HG03045 (cell line): ENCODE data around the gene PRODH2.
"Not testable (repeated sequence)": the region's sequence is repeated elsewhere in the genome, so short reads cannot be mapped to it uniquely, and the experiment has no call there.

Experiments
- ATAC-seq: cut with Tn5 transposase; IDR thresholded peaks from one replicate; pipeline ENCODE4 v1.9.1; 2021; ENCODE audit warnings: mild to moderate bottlenecking, moderate library complexity; ENCODE audit not compliant: unreplicated experiment

PRODH2 gene

GRCh38 chr19:35843676-35844481 lies 31.2 kb upstream of the PRODH2 start:
- ATAC-seq: no peak

DNA sequence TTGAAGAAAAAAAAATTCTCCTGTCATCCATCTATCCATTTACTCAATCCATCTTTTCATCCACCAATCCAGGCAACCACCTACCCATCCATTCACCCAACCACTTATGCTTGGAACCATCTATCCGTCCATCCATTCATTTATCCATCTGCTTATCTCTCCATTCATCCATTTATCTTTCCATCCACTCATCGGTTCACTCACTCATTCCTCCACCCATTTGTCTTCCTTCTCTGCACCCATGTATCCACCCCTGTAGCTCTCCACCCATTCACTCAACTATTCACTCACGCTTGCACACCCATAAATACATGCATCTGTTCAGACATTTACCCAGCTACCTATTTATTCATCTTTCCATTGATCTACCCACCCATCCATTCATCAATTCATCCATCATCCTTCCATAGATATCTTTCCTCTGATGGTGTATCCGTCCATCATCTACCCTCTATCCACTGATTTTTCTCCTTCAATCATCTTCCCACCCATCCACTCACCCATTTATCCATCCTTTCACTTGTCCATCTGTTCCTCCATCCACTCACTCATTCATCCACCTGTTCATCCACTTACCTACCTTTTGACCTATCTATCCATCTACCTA lies 30.1 kb upstream of the PRODH2 start:
- ATAC-seq: no peak

DNA sequence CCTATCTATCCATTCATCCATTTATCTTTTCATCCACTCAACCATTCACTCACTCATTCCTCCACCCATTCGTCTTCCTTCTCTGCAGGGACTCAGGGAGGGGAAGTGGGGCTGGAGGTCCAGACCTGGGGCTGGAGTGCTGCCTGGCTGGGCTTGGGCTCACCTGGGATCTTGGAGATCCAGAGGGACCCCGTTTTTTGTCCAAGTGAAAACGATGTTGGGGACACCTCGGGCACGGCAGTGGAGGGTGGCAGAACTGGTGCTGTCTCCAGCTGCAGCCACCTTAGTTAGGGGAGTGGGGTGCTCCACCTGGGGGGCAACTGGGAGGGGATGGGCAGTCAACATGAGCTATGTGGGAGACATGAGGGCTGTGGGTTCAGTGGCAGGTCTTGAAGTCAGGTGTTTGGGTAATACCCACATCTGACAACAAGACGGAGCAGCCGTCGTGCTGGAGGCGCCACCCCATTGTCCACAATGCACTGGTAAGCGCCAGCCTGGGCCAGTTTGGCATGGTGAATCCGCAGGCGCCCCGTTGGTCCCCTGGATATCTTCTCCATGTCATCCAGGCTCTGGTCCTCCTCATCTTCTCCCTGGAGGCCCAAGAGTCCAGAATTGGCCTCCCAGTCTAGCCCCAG lies 29.4 kb upstream of the PRODH2 start:
- ATAC-seq: no peak

DNA sequence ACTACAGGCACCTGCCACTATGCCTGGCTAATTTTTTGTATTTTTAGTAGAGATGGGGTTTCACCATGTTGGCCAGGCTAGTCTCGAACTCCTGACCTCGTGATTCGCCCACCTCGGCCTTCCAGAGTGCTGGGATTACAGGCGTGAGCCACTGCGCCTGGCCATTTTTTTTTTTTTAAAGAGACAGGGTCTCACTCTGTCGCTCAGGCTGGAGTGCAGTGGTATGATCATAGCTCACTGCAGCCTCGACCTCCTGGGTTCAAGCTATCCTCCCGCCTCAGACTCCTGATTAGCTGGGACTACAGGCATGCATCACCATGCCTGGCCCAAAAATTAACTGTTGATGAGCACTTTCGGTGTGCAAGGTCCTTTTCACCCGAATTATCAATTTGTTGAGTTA lies 23.5 kb upstream of the PRODH2 start:
- not testable (repeated sequence) for ATAC-seq

DNA sequence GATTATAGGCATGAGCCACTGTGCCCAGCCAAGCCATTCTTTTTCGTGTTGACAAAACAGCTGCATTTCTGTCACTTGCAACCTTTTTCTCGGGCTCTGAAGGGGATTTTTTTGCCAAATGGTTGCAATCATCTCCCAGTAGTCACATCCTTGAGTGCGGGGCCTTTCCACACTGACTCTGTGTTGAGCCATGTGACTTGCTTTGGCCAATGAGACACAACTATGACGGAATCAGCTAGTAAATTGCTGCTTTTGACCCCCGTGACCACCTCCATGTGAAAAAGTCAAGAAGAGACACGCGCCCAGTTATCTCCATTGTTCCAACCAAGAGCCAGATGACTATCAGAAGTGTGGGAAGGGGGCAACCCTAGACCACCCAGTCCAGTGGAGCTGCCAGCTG lies 21.3 kb upstream of the PRODH2 start:
- ATAC-seq: no peak

DNA sequence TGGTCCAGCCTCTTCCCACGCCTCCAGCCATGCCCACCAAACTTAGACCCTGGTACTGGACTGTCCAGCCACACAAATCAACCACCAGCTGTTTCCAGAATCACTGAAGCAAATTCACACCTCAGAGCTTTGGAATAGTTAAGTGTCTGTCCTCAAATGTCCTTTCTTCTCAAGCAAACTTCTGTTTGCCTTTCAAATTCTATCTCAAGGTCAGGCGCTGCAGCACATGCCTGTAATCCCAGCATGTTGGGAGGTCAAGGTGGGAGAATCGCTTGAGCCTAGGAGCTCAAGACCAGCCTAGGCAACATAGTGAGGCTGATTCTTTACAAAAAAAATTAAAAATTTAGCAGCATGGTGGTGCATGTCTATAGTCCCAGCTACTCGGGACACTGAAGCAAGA lies 19.4 kb upstream of the PRODH2 start:
- no peak for ATAC-seq

DNA sequence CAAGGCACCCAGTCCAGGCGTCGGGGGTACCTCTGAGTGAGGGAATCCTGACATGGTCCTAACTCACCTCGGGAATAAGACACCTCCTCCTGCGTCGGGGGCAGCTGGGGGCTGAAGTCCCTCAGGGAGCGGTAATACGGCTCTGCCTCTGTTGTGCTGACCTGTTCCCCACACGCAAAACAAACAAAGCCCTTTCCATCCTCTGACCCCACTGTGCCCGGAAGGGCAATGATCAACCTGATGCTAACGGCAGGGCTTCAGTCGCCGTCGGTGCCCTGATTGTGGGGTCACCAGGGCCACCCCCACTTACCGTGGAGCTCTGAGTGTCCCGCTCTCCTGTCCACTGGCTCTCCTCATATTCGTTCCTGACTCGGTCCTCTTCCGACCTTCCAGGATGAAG lies 18.3 kb upstream of the PRODH2 start:
- ATAC-seq: no peak

DNA sequence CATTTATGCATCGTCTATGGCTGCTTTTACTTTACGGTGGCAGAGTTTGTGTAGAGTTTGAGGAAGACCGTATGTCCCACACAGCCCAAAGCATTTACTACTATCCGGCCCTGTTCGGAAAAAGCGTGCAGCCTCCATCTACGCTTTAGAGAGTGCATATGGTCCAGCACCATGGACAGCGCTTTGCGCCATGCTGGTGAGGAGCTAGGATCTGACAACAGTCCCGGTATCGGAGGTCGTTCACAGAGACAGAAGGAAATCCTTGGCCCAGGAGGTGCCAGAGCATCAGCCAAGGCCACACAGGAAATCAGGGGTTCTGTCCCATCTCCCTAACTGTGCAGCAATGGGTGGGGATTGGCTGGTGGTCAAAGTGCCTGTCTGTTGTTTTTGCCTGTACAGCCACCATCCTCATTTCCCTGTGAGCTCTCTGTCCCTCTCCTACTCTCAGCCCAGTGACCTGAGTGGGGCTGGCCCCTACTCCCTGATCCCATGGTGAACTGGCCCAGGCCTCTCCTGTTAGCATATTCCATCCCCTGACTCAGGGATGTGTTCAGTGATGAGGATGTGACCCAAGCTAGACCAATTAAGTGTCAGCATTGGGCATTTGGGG lies 16.2 kb upstream of the PRODH2 start:
- no peak for ATAC-seq

DNA sequence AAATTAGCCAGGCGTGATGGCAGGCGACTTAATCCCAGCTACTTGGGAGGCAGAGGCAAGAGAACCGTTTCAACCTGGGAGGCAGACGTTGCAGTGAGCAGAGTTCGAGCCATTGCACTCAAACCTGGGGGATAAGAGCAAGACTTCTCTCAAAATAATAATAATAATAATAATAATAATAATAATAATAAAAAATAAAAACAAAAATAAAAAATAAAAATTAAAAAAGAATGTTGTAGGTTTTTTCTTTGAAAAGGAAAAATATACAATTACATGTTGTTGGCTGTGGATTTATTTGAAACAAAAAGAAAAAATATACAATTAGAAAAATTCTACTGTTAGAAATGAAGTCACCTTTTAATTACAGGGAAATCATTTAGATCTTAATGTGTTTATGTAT lies 11.5 kb upstream of the PRODH2 start:
- ATAC-seq: no peak

GRCh38 chr19:35822579-35822978 lies 9.9 kb upstream of the PRODH2 start:
- no peak for ATAC-seq

GRCh38 chr19:35818445-35818844 lies 5.8 kb upstream of the PRODH2 start:
- ATAC-seq: no peak

DNA sequence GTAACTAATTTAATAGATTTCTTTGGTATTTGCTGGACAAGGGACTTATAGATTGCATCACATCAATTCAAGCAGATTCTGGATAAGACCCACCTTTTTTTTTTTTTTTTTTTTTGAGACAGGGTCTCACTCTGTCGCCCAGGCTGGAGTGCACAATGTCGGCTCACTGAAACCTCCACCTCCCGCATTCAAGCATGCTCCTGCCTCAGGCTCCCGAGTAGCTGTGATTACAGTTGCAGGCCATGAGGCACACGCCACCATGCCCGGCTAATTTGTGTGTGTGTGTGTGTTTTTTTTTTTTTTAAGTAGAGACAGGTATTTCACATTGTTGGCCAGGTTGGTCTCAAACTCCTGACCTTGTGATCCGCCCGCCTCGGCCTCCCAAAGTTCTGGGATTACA lies 4.2 kb upstream of the PRODH2 start:
- no peak for ATAC-seq

DNA sequence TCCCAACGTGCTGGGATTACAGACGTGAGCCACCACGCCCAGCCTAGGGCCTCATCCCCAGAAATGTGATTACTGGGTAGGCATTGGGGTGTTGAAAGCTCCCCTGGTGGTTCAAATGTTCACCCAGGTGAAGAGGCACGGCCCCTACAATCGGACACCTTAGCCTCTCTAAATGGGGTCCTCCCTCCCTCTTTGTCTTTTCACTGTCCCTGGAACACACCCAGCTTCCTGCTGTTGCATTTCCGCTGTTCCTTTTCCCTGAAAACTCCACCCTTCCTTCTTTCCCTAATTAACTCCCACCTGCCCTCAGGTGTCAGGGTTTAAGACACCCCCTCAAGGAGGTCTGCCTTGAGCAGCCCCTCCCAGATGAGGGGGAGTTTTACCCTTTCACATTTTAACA lies 3.6 kb upstream of the PRODH2 start:
- no peak for ATAC-seq

GRCh38 chr19:35813043-35813890 lies 622 bp upstream of the PRODH2 start:
- no peak for ATAC-seq

DNA sequence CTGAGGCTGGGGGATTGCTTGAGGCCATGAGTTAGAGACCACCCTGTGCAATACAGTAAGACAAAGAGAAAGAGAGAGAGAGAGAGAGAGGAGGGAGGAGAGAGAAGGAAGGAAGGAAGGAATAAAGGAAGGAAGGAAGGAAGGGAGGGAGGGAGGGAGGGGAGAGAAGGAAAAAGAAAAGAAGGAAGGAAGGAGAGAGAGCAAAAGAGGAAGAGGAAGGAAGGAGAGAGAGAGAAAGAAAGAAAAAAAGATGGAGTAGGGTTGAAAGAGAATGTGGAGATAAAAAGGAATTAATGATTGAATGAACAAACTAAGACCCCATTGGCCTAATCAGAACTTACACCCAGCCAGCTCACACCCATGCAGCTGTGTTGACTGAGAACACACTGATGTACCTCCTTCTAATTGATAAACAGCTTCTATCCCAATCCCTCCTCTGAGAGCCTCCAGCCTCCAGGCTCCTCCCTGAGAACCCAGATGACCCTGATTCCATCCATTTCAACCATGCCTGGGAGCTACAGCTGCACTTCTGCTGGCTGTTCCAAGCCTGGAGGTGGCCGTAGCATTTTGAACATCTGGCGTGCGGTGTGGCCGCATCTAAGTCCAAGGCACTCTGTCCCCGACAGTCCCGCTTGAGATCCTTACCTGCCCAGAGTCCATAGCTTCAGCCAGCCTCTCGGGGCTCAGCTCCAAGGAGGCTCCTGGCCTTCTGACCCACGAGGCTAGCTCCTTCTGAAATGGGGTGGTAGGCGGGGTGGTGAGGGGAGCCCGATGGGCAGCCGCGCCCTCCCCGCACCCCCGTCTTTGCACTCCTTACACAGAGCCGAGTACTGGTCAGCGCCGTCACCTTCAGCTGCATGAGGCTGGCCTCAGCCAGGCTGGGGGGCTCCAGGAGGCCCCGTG lies 1.1 kb downstream of the PRODH2 start:
- ATAC-seq: no peak

DNA sequence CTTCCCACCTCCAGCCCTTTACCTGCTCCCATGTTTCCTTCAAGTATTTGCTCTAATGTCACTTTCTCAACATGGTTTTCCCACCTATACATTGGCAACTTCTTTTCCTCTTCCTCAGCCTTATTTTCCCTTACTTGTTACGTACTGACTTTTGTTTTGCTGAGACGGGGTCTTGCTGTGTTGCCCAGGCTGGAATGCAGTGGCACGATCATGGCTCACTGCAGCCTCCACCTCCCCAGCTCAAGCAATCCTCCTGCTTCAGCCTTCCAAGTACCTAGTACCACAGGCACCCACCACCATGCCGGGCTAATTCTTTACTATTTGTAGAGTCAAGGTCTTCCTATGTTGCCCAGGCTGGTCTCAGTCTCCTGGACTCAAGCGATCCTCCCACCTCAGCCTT lies 5.0 kb downstream of the PRODH2 start:
- no peak for ATAC-seq

DNA sequence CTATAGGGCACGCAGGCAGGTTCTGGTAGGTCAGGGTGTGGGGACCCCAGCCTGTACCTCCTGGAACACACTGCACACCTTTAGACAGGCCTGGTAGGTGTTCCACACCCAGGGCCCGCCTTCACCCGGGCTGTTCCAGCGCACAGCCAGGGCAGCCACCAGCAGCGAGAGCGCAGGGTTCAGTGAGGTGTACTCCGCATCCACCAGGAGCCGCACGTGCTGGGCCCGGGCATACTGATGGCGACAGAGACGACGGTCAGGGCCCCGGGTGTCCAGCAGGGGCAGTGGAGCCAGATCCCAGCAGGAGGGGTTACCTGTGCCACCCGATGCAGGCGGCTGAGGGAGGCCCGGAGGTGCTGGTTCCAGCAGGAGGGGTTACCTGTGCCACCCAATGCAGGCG lies 6.0 kb downstream of the PRODH2 start:
- no peak for ATAC-seq

DNA sequence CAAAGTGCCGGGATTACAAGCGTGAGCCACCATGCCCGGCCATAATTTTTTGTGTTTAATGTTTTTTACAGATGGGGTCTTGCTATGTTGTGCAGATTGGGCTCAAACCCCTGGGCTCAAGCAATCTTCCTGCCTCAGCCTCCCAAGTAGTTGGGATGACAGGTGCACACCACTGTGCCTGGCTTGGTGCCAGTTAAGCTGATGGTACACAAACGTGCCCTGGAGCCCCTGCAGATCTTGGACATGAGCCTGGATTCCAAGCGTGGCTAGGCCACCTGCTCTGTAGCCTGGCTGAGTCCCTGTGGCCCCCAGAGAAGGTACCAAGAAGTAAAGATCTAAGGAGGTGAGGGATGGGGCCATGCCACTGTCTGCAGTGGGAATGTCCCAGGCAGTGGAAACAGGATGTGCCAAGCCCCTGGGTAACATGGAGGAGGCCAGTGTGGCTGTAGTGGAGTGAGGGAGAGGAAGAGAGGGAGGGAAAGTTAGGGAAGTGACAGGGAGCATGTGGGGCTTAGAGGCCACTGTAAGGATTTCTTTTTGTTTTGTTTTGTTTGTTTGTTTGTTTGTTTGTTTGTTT lies 7.0 kb downstream of the PRODH2 start:
- no peak for ATAC-seq

- no peak for ATAC-seq
Observed at GRCh38 chr19:35801828-35802227, 10.8 kb downstream of the PRODH2 start.

- ATAC-seq: no peak
Observed at GRCh38 chr19:35797663-35798062, 15.0 kb downstream of the PRODH2 start.
